Gastrocnemius medialis (tissue), 4 donors: ENCODE measurements around the gene PNMT. TPM values are rescaled to one million over a fixed set of nuclear protein-coding genes. Genes with fewer than 3 reads are reported as not detected.

Experiments
- ATAC-seq, 2 donors: fragments of 150-250 bp; one replicate each; pipeline ENCODE4 v1.9.1; 2016
- DNase-seq, 2 donors: peaks; one replicate each; pipeline ENCODE4 v3.0.0-alpha.2; 2019
- H3K27ac ChIP-seq, 4 donors: fragments of 200-600 bp; sonication (generic); 1 replicate in 1 of 4; 2 replicates in 3 of 4; pipeline ENCODE4 v1.5.1; 2016 to 2018; ENCODE audit warnings: mild to moderate bottlenecking in 2 of 4, moderate library complexity in 1 of 4
- H3K27me3 ChIP-seq, 3 donors: fragments of 200-600 bp; sonication (generic) in 2 of 3; 1 replicate in 1 of 3; 2 replicates in 2 of 3; pipeline versions ENCODE4 v1.5.1 to v1.6.0; 2016 to 2019; ENCODE audit warnings: mild to moderate bottlenecking in 1 of 3, moderate library complexity in 1 of 3
- H3K36me3 ChIP-seq, 2 donors: fragments of 200-600 bp; sonication (generic) in 1 of 2; one replicate each; pipeline ENCODE4 v1.5.1; 2017 to 2018
- H3K4me1 ChIP-seq, 2 donors: fragments of 200-600 bp; sonication (generic) in 1 of 2; one replicate each; pipeline ENCODE4 v1.5.1; 2016 to 2017; ENCODE audit warnings: mild to moderate bottlenecking in 2 of 2
- H3K4me3 ChIP-seq, 4 donors: fragments of 200-600 bp; sonication (generic) in 3 of 4; 1 replicate in 1 of 4; 2 replicates in 3 of 4; pipeline ENCODE4 v1.5.1; 2016 to 2019; ENCODE audit warnings: mild to moderate bottlenecking in 2 of 4
- H3K9me3 ChIP-seq, 3 donors: fragments of 200-600 bp; sonication (generic) in 2 of 3; 1 replicate in 1 of 3; 2 replicates in 2 of 3; pipeline ENCODE4 v1.5.1; 2016 to 2019
- CTCF ChIP-seq, 5 experiments: fragments of 450-650 bp in 3 of 5; fragments of 200-600 bp in 2 of 5; sonication (generic) in 2 of 5; IDR thresholded peaks in 4 of 5; conservative IDR thresholded peaks in 1 of 5; 1 replicate in 4 of 5; 2 replicates in 1 of 5; pipeline ENCODE4 v1.5.1; 2016 to 2019; ENCODE audit warnings: antibody characterized with exemption in 5 of 5, mild to moderate bottlenecking in 3 of 5, moderate library complexity in 3 of 5
- POLR2A ChIP-seq, 2 donors: fragments of 450-650 bp; IDR thresholded peaks; one replicate each; pipeline ENCODE4 v1.6.1; 2017; ENCODE audit warnings: antibody characterized with exemption in 2 of 2, mild to moderate bottlenecking in 2 of 2, moderate library complexity in 2 of 2
- in situ Hi-C, 4 donors: fragments of 200-750 bp; cut with MboI; loops; one replicate each; pipeline versions ENCODE4 v1.15.0 to v1.8.0; 2017; ENCODE audit warnings: low sequenced_read_pairs in 4 of 4
- intact Hi-C: fragments of 100-400 bp; cut with DNase I; formaldehyde crosslinking; loops from one replicate; pipeline ENCODE4 v1.15.1; 2023; ENCODE audit warnings: low total_unique reads
- total RNA-seq, 4 donors: library from RNA; depleted of rRNA; stranded (reverse); fragments of >200 nt; gene quantifications; one replicate each; pipeline versions ENCODE4 v1.1.0 to v1.2.3, GENCODE V29; 2016

The PNMT gene
- total RNA-seq, 4 donors from 2014 or later, result 2.0 to 11.8 (median 7.1) TPM

- Histone ChIP-seq H3K27ac (peak overlapping the region; percentile 89 to 92 (median 90)), H3K4me3 (peak overlapping the region; percentile 76 to 80 (median 79)), H3K4me1 (peaks cover 15 to 16% of the 10 kb centered on the region in 2 donors), H3K36me3 (peaks cover 0 to 5% of the 10 kb centered on the region in 2 donors), H3K27me3 (no peaks in the 10 kb centered on the region), H3K9me3 (no peaks in the 10 kb centered on the region)
- in situ Hi-C loops (no loop called here), intact Hi-C loops (no loop called here)
- ATAC-seq, result no peak
- DNase-seq, result no peak
- TF ChIP-seq CTCF (IDR thresholded peaks at IDR 0.05 in 4 of 5, conservative IDR thresholded peaks at IDR 0.05 in 1 of 5) (no peak), POLR2A (IDR thresholded peaks at IDR 0.05) (no peak)
Observed at GRCh38 chr17:39687101-39687545, 18.9 kb downstream of the PNMT start.

- Histone ChIP-seq H3K4me1 (peaks cover 15 to 16% of the 10 kb centered on the region in 2 donors), H3K4me3 (peak within 1 kb of the TSS; percentile 76 to 80 (median 79)), H3K9me3 (no peaks in the 10 kb centered on the region), H3K36me3 (peaks cover 0 to 4% of the 10 kb centered on the region in 2 donors), H3K27ac (peak within 1 kb of the TSS; percentile 89 to 92 (median 90)), H3K27me3 (no peaks in the 10 kb centered on the region)
- no peak for TF ChIP-seq CTCF (IDR thresholded peaks at IDR 0.05 in 4 of 5, conservative IDR thresholded peaks at IDR 0.05 in 1 of 5)
- peak; percentile 45 to 48 for TF ChIP-seq POLR2A (IDR thresholded peaks at IDR 0.05)
- intact Hi-C loops (no loop called here), in situ Hi-C loops (no loop called here)
- peak; percentile 97 for ATAC-seq
- DNase-seq, result peak; percentile 72 to 89
Observed at GRCh38 chr17:39687546-39688474, 19.6 kb downstream of the PNMT start, which contains the start of gene PGAP3. Gene PGAP3 (minus strand): TSS chr17:39688057. CDS start chr17:39688014, 43 bp downstream.

GRCh38 chr17:39688475-39688835, 20.2 kb downstream of the PNMT start:
- ATAC-seq, result no peak
- Histone ChIP-seq H3K4me3 (peak overlapping the region; percentile 76 to 80 (median 79)), H3K27me3 (no peaks in the 10 kb centered on the region), H3K9me3 (no peaks in the 10 kb centered on the region), H3K36me3 (no peaks in the 10 kb centered on the region), H3K27ac (peak overlapping the region; percentile 89 to 92 (median 90)), H3K4me1 (peaks cover 15 to 16% of the 10 kb centered on the region in 2 donors)
- TF ChIP-seq CTCF (IDR thresholded peaks at IDR 0.05 in 4 of 5, conservative IDR thresholded peaks at IDR 0.05 in 1 of 5), result no peak
- intact Hi-C loops, result no loop called here
- in situ Hi-C loops, result no loop called here
- no peak for DNase-seq

GRCh38 chr17:39688945-39689344, 20.7 kb downstream of the PNMT start:
- Histone ChIP-seq H3K27me3 (no peaks in the 10 kb centered on the region), H3K4me1 (peaks cover 15 to 16% of the 10 kb centered on the region in 2 donors), H3K4me3 (peak overlapping the region in 2 of 4 donors; percentile 78 to 80), H3K9me3 (no peaks in the 10 kb centered on the region), H3K36me3 (no peaks in the 10 kb centered on the region), H3K27ac (peak overlapping the region in 1 of 4 donors; percentile 90)
- TF ChIP-seq POLR2A (IDR thresholded peaks at IDR 0.05), result no peak
- no peak for TF ChIP-seq CTCF (IDR thresholded peaks at IDR 0.05 in 4 of 5, conservative IDR thresholded peaks at IDR 0.05 in 1 of 5)
- intact Hi-C loops, result no loop called here
- no peak for DNase-seq
- in situ Hi-C loops, result no loop called here
- no peak for ATAC-seq
